Calu3 (cell line): Measurements from ENCODE around the gene PICK1. TPM values are rescaled to one million over a fixed set of nuclear protein-coding genes. Genes with fewer than 3 reads are reported as not detected.

ENCODE experiments used
- BruUV-seq: library from RNA; stranded (reverse); fragments of 400-500 nt; replicated peaks from 2 replicates; lab custom pipeline; 2021; lab: Mats Ljungman, UMichigan
- CTCF ChIA-PET: fragments of 300-600 bp; sonication (Branson Sonifier 250); formaldehyde crosslinking; loops from one replicate; lab custom pipeline; 2022; ENCODE audit warnings: antibody characterized with exemption; lab: Charles Lee
- DNase-seq: peaks from one replicate; pipeline ENCODE4 v3.0.0; 2022
- H3K27ac Mint-ChIP-seq: one replicate; pipeline ENCODE4 v1.8.0; 2022; ENCODE audit warnings: mixed read lengths; ENCODE audit not compliant: unreplicated experiment
- H3K27me3 Mint-ChIP-seq: one replicate; pipeline ENCODE4 v1.8.0; 2022; ENCODE audit warnings: mixed read lengths; ENCODE audit not compliant: unreplicated experiment
- H3K36me3 Mint-ChIP-seq: one replicate; pipeline ENCODE4 v1.8.0; 2022; ENCODE audit warnings: mild to moderate bottlenecking, moderate library complexity, mixed read lengths; ENCODE audit not compliant: insufficient read depth, unreplicated experiment
- H3K4me1 Mint-ChIP-seq: one replicate; pipeline ENCODE4 v1.8.0; 2022; ENCODE audit warnings: mild to moderate bottlenecking, low read depth, mixed read lengths; ENCODE audit not compliant: unreplicated experiment
- H3K4me3 Mint-ChIP-seq: one replicate; pipeline ENCODE4 v1.8.0; 2022; ENCODE audit warnings: mild to moderate bottlenecking, low read depth, moderate library complexity, mixed read lengths; ENCODE audit not compliant: unreplicated experiment
- H3K9me3 Mint-ChIP-seq: one replicate; pipeline ENCODE4 v1.8.0; 2022; ENCODE audit warnings: low read depth, mixed read lengths; ENCODE audit not compliant: unreplicated experiment
- CTCF ChIP-seq: fragments of 200-600 bp; IDR thresholded peaks from one replicate; pipeline ENCODE4 v1.8.0; 2022; ENCODE audit warnings: antibody characterized with exemption; ENCODE audit not compliant: unreplicated experiment
- intact Hi-C: fragments of 100-400 bp; cut with micrococcal nuclease; formaldehyde crosslinking; loops from one replicate; pipeline ENCODE4 v1.10.0; 2022; ENCODE audit not compliant: unreplicated experiment
- total RNA-seq: library from RNA; stranded (reverse); gene quantifications from 2 replicates; pipeline ENCODE4 v1.2.3, GENCODE V29; 2022

PICK1 gene
- total RNA-seq, 1 experiment from 2014 or later: 54.2 TPM

DNA sequence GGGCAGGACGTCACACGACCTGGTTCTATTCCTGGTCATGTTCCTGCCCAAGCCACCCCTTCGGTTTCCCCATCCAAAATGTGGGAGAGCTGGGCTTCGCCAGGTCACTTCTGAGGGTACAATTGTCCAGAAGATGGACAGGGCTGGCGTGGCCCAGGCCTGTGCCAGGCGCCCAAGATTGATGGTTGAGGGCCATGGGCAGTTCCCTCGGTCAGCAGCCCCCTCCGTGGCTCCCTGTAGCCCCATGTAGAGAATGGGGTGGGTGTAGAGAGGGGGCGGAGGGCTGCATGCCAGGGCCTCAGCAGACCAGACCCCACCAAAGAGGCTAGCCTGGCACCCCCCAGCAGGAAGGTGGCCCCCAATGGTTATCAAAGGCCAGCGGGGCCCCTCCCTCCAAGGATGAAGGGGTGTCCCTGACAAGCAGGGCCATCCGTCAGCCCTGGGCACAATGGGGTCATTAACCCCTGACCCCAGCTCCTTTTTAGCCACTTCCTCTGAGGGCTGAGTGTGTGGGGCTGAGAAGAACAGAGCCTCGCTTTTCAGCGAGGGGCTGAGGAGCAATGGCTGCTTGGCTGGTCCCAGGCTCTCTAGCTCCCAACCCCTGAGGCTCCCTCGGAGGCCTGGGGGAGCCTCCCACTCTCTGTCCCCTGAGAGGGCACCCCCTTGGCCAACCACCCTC lies 11.0 kb upstream of the PICK1 start:
- CTCF ChIA-PET: interaction anchor here (0.5 to 0.6 kb wide), 2 partner anchors 89 to 340 kb away, joined by 4 read pairs; no protein-coding TSS in a partner anchor
- Mint-ChIP-seq H3K4me1 (no peaks in the 10 kb centered on the region), H3K36me3 (peaks cover 3% of the 10 kb centered on the region), H3K4me3 (no peak overlapping the region), H3K27ac (no peak overlapping the region), H3K27me3 (peaks cover 32% of the 10 kb centered on the region), H3K9me3 (no peaks in the 10 kb centered on the region)
- intact Hi-C loops: no loop called here
- no peak for TF ChIP-seq CTCF
- no peak for DNase-seq
- BruUV-seq: no TSS peak

DNA sequence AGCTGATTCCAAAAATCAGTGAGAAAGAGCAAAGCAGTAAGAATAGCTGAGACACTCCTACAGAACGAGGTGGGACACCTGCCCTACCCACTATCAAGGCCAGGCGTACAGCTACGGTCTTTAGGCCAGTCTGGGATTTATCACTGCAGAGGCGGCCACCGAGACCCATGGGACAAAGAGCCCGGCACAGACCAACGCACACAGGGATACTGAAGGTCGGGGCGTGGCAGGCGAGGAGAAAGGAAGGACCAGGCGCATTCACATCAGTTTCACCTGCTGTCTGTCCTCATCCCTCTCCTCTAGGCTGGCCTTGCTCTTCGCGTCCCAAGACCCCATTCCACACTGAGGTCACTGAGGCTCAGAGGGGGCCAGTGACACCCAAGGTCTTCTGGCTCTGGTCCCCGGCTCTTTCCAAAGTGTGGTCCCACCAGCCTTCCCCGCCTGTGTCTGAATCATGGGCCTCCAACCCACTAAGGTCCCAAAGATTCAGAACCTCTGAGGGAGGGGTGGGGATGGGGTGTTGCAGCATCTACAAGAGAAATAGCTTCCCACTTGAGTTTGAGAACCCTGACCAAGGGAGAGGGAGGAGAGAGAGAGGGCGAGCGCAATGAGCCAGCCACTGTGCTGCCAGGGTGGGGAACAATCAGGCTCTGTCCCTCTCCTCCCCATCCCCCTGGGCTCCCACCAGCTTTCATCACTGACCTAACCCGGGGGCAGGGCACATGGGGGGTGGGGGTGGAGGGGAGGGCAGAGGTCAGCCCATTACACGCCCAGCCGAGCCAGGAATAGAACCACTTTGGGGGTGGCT lies 7.2 kb upstream of the PICK1 start:
- no peak overlapping the region for H3K4me3 Mint-ChIP-seq
- H3K4me1 Mint-ChIP-seq: peaks cover 11% of the 10 kb centered on the region
- CTCF ChIA-PET: interaction anchor here (0.5 to 1.1 kb wide), 4 partner anchors 15 to 51 kb away, joined by 3 to 4 read pairs (median 4); no protein-coding TSS in a partner anchor
- peaks cover 24% of the 10 kb centered on the region for H3K27me3 Mint-ChIP-seq
- TF ChIP-seq CTCF: no peak
- no peaks in the 10 kb centered on the region for H3K9me3 Mint-ChIP-seq
- BruUV-seq: no TSS peak
- DNase-seq: no peak
- peaks cover 3% of the 10 kb centered on the region for H3K36me3 Mint-ChIP-seq
- no peak overlapping the region for H3K27ac Mint-ChIP-seq
- intact Hi-C loops: loop anchor here (5.0 to 10.0 kb wide), 3 partner anchors 265 to 522 kb away; partner anchors contain the start of genes CSNK1E and DMC1

GRCh38 chr22:38050720-38051119 lies 6.5 kb upstream of the PICK1 start:
- Mint-ChIP-seq H3K9me3 (no peaks in the 10 kb centered on the region), H3K27ac (no peak overlapping the region), H3K4me3 (no peak overlapping the region), H3K27me3 (peaks cover 19% of the 10 kb centered on the region), H3K36me3 (peaks cover 3% of the 10 kb centered on the region), H3K4me1 (peaks cover 11% of the 10 kb centered on the region)
- DNase-seq: no peak
- intact Hi-C loops: loop anchor here (5.0 to 10.0 kb wide), 3 partner anchors 264 to 522 kb away; partner anchors contain the start of genes CSNK1E and DMC1
- no TSS peak for BruUV-seq
- CTCF ChIA-PET: no interaction called here
- no peak for TF ChIP-seq CTCF

GRCh38 chr22:38051261-38051660 lies 5.9 kb upstream of the PICK1 start:
- BruUV-seq: no TSS peak
- Mint-ChIP-seq H3K4me1 (peaks cover 11% of the 10 kb centered on the region), H3K27me3 (peaks cover 14% of the 10 kb centered on the region), H3K36me3 (peaks cover 8% of the 10 kb centered on the region), H3K9me3 (no peaks in the 10 kb centered on the region), H3K4me3 (no peak overlapping the region), H3K27ac (no peak overlapping the region)
- intact Hi-C loops: loop anchor here (5.0 to 10.0 kb wide), 3 partner anchors 264 to 521 kb away; partner anchors contain the start of genes CSNK1E and DMC1
- CTCF ChIA-PET: no interaction called here
- TF ChIP-seq CTCF: no peak
- no peak for DNase-seq
